Omental fat pad (tissue), 4 donors: Measurements from ENCODE around the gene LRP1. TPM values are rescaled to one million over a fixed set of nuclear protein-coding genes. Genes with fewer than 3 reads are reported as not detected.

Experiments
- ATAC-seq: fragments of 150-250 bp; one replicate; pipeline ENCODE4 v1.9.1; 2016; ENCODE audit warnings: mild to moderate bottlenecking, moderate library complexity; ENCODE audit not compliant: low FRiP score
- DNase-seq: peaks from one replicate; pipeline ENCODE4 v3.0.0-alpha.2; 2019; ENCODE audit warnings: low spot score
- total RNA-seq, 4 donors: library from RNA; depleted of rRNA; stranded (reverse); fragments of >200 nt; gene quantifications; one replicate each; pipeline ENCODE4 v1.1.0, GENCODE V29; 2016
- TF ChIP-seq, protein P1 (sequence below), 3 donors: fragments of 450-650 bp; IDR thresholded peaks; one replicate each; pipeline ENCODE4 v1.5.1; 2016 to 2017; ENCODE audit warnings: antibody characterized with exemption in 3 of 3, mild to moderate bottlenecking in 3 of 3, moderate library complexity in 2 of 3

LRP1 gene
- total RNA-seq, 4 donors from 2014 or later = 312 to 592 (median 571) TPM

DNA sequence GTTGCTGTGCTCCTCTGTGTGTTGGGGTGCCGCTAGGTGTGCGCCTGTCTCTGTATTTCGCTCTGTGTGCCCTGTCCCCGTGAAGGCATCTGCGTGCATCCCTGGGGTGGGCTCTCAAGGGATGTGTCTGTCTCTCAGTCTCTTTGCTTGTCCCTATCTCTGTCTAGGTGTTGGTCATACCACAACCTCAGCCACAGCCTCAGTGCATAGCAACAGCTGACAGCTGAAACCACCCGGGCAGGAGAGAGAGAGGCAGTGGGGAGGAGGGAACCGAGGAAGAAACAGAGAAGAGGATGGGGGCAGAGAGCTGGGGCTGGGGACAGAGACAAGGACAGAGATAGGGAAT is 87.4 kb downstream of the LRP1 start:
- TF ChIP-seq, protein P1, sequence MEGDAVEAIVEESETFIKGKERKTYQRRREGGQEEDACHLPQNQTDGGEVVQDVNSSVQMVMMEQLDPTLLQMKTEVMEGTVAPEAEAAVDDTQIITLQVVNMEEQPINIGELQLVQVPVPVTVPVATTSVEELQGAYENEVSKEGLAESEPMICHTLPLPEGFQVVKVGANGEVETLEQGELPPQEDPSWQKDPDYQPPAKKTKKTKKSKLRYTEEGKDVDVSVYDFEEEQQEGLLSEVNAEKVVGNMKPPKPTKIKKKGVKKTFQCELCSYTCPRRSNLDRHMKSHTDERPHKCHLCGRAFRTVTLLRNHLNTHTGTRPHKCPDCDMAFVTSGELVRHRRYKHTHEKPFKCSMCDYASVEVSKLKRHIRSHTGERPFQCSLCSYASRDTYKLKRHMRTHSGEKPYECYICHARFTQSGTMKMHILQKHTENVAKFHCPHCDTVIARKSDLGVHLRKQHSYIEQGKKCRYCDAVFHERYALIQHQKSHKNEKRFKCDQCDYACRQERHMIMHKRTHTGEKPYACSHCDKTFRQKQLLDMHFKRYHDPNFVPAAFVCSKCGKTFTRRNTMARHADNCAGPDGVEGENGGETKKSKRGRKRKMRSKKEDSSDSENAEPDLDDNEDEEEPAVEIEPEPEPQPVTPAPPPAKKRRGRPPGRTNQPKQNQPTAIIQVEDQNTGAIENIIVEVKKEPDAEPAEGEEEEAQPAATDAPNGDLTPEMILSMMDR (IDR thresholded peaks at IDR 0.05) = no peak
- DNase-seq = no peak
- ATAC-seq = no peak

- TF ChIP-seq, protein P1 (IDR thresholded peaks at IDR 0.05) = no peak
- ATAC-seq (no peak), DNase-seq (no peak)
Measured at GRCh38 chr12:57216014-57216911, 88.0 kb downstream of the LRP1 start, which contains the start of gene NXPH4. Gene NXPH4, plus strand, starts transcription at chr12:57216794. Its CDS starts 176 bp downstream, at chr12:57216970.

GRCh38 chr12:57216921-57217879 is 88.9 kb downstream of the LRP1 start:
- TF ChIP-seq, protein P1 (IDR thresholded peaks at IDR 0.05) = no peak
- DNase-seq = no peak
- no peak for ATAC-seq

- TF ChIP-seq, protein P1 (IDR thresholded peaks at IDR 0.05) = no peak
- no peak for ATAC-seq
- DNase-seq = no peak
Measured at GRCh38 chr12:57218030-57218853, 90.0 kb downstream of the LRP1 start.

DNA sequence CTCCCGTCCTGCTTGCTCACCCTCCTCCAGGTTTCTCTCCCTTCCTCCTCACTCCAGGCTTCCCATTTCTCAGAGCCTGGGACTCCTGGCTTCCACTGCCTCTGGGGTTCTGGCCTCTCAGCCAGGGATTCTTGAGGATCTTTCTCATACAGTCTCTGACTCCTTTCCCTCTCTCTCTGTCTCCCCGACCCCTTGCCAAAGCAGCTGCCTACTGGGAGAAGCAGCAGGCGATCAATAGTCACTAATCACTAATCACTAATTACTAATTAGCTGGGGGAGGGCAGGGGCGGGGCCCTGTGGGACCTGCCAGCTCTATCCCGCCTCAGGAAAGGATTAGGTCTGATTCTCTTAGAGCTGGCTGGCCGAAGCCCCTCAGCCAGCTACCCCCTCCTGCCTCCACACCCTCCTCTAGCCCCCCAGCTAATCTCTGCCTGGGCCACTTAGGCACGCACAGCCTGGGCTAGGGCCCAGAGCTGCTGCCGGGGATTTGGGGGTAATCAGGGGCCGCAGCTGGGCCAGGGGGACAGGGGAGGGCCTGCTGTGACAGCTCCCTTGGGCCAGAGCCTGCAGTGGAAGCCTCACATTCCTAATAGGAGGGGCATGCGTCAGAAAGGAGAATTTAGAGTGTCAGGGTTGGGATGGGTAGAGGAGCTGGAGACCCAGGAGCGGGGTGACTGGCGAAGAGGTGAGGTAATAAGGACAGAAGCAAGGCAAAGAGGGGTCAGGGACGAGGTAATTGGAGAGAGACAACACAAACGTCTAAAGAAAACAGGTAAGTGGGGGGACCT is 91.1 kb downstream of the LRP1 start:
- TF ChIP-seq, protein P1 (IDR thresholded peaks at IDR 0.05) = no peak
- ATAC-seq (no peak), DNase-seq (no peak)
